ENCODE results near the gene STAC3. TPM values are rescaled to one million over a fixed set of nuclear protein-coding genes. Genes with fewer than 3 reads are reported as not detected.

Gene STAC3
- total and polyA plus RNA-seq, 9 of the 15 experiments (the other 6 are each of a cell fraction or from before 2014, with no cell fraction given): 0.45 to 6.4 (median 3.3) TPM

DNA sequence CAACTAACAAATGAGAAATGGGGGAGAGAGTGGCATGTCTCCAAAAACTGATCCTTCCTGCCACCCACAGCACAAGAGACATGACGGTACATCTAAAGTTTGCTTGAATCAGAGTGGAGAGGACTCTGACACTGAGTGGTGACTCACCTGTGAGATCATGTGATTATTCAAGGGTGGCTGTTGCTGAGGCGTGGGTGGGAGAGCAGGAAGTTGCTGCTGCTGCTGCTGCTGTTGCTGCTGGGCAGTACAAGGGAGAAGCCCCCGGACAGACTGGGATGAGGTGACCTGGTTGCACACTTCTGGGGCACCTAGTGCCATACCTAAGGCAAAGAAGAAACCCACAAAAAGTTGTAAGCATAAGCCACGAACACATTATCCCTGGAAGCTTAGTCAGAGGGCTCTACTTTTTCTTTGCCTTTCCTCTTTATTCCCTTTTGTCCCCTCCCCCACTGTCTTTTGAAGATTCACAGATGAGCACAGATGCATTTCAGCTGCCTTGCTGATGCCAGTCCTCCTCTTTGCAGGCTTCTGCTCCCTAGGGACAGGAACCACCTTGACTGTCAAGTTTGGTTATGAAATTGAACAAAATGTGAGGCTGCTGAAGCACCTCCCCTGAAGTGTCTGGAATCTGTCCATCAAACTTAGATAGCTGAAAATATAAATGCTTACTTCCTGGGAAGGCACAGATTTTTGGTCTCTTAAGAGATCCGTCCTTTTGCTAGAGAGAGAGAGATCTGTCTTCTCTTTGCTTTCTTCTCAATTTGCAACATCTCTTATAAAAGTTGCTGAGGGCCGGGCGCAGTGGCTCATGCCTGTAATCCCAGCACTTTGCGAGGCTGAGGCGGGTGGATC, 29.4 kb upstream of the STAC3 start (continued):
- TF ChIP-seq, protein P1, sequence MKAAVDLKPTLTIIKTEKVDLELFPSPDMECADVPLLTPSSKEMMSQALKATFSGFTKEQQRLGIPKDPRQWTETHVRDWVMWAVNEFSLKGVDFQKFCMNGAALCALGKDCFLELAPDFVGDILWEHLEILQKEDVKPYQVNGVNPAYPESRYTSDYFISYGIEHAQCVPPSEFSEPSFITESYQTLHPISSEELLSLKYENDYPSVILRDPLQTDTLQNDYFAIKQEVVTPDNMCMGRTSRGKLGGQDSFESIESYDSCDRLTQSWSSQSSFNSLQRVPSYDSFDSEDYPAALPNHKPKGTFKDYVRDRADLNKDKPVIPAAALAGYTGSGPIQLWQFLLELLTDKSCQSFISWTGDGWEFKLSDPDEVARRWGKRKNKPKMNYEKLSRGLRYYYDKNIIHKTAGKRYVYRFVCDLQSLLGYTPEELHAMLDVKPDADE (conservative IDR thresholded peaks at IDR 0.05; ENCODE audit: control insufficient read depth, low read depth, low read length): peak; percentile 73; the same call in 1 of the 2 replicates
- TF ChIP-seq ZC3H11A (IDR thresholded peaks at IDR 0.05; ENCODE audit: low read depth, low read length) (no peak), FOXM1 (IDR thresholded peaks at IDR 0.05; ENCODE audit: low read depth) (no peak), FOXM1 (CRISPR knock-in tag; IDR thresholded peaks at IDR 0.05; ENCODE audit: low read depth) (no peak), NFYB (IDR thresholded peaks at IDR 0.05; ENCODE audit: extremely low read depth, insufficient read length) (no peak), ZNF561 (CRISPR knock-in tag; conservative IDR thresholded peaks at IDR 0.05) (no peak), ZKSCAN3 (CRISPR knock-in tag; IDR thresholded peaks at IDR 0.05) (no peak)
- TF ChIP-seq, protein P2, sequence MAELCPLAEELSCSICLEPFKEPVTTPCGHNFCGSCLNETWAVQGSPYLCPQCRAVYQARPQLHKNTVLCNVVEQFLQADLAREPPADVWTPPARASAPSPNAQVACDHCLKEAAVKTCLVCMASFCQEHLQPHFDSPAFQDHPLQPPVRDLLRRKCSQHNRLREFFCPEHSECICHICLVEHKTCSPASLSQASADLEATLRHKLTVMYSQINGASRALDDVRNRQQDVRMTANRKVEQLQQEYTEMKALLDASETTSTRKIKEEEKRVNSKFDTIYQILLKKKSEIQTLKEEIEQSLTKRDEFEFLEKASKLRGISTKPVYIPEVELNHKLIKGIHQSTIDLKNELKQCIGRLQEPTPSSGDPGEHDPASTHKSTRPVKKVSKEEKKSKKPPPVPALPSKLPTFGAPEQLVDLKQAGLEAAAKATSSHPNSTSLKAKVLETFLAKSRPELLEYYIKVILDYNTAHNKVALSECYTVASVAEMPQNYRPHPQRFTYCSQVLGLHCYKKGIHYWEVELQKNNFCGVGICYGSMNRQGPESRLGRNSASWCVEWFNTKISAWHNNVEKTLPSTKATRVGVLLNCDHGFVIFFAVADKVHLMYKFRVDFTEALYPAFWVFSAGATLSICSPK (IDR thresholded peaks at IDR 0.05; ENCODE audit: borderline replicate concordance): no peak
- TF ChIP-seq, protein P3, sequence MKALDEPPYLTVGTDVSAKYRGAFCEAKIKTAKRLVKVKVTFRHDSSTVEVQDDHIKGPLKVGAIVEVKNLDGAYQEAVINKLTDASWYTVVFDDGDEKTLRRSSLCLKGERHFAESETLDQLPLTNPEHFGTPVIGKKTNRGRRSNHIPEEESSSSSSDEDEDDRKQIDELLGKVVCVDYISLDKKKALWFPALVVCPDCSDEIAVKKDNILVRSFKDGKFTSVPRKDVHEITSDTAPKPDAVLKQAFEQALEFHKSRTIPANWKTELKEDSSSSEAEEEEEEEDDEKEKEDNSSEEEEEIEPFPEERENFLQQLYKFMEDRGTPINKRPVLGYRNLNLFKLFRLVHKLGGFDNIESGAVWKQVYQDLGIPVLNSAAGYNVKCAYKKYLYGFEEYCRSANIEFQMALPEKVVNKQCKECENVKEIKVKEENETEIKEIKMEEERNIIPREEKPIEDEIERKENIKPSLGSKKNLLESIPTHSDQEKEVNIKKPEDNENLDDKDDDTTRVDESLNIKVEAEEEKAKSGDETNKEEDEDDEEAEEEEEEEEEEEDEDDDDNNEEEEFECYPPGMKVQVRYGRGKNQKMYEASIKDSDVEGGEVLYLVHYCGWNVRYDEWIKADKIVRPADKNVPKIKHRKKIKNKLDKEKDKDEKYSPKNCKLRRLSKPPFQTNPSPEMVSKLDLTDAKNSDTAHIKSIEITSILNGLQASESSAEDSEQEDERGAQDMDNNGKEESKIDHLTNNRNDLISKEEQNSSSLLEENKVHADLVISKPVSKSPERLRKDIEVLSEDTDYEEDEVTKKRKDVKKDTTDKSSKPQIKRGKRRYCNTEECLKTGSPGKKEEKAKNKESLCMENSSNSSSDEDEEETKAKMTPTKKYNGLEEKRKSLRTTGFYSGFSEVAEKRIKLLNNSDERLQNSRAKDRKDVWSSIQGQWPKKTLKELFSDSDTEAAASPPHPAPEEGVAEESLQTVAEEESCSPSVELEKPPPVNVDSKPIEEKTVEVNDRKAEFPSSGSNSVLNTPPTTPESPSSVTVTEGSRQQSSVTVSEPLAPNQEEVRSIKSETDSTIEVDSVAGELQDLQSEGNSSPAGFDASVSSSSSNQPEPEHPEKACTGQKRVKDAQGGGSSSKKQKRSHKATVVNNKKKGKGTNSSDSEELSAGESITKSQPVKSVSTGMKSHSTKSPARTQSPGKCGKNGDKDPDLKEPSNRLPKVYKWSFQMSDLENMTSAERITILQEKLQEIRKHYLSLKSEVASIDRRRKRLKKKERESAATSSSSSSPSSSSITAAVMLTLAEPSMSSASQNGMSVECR (CRISPR knock-in tag; IDR thresholded peaks at IDR 0.05): no peak
- TF ChIP-seq, protein P4, sequence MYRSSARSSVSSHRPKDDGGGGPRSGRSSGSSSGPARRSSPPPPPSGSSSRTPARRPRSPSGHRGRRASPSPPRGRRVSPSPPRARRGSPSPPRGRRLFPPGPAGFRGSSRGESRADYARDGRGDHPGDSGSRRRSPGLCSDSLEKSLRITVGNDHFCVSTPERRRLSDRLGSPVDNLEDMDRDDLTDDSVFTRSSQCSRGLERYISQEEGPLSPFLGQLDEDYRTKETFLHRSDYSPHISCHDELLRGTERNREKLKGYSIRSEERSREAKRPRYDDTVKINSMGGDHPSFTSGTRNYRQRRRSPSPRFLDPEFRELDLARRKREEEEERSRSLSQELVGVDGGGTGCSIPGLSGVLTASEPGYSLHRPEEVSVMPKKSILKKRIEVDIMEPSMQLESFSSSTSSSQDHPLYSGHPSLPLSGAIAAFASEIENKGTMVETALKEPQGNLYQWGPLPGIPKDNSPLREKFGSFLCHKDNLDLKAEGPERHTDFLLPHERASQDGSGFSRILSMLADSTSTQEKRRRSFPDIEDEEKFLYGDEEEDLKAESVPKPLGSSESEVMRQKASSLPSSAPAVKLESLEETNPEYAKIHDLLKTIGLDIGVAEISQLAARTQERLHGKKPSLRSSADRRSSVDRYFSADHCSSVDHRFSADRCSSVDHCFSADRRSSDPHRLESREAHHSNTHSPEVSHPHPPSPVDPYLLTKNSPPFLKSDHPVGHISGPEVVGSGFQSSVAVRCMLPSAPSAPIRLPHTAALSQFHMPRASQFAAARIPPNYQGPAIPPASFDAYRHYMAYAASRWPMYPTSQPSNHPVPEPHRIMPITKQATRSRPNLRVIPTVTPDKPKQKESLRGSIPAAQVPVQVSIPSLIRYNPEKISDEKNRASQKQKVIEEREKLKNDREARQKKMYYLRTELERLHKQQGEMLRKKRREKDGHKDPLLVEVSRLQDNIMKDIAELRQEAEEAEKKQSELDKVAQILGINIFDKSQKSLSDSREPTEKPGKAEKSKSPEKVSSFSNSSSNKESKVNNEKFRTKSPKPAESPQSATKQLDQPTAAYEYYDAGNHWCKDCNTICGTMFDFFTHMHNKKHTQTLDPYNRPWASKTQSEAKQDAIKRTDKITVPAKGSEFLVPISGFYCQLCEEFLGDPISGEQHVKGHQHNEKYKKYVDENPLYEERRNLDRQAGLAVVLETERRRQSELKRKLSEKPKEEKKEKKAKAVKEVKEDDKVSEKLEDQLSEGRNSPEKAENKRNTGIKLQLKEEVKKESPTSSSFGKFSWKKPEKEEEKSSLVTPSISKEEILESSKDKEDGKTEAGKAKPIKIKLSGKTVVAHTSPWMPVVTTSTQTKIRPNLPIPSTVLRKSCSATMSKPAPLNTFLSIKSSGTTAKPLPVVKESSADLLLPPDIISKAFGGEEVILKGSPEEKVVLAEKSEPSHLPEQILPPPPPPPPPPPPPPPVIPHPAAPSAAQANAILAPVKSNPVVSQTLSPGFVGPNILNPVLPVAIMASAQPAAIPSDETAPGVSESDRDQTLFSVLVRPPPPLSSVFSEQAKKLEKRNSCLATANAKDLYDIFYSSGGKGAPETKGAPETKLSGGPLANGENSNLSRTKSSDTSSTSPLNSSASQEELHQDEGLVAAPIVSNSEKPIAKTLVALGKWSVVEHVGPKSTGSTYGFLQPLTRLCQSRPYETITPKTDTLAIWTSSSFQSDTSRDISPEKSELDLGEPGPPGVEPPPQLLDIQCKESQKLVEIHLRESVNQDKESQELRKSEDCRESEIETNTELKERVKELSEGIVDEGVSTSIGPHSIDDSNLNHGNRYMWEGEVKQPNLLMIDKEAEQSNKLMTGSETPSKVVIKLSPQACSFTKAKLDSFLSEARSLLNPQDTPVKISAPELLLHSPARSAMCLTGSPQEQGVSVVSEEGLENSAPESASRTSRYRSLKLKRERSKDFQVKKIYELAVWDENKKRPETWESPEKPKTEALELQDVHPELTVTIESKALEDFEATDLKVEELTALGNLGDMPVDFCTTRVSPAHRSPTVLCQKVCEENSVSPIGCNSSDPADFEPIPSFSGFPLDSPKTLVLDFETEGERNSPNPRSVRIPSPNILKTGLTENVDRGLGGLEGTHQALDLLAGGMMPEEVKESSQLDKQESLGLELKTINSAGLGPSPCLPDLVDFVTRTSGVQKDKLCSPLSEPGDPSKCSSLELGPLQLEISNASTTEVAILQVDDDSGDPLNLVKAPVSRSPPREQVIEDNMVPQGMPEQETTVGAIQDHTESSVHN (IDR thresholded peaks at IDR 0.05; ENCODE audit: borderline replicate concordance in 1 of 2, low read depth in 1 of 2): peak in 1 of 2 experiments; percentile 56; a peak in 1 of 4 replicates
